Endometrial microvascular endothelial cells (primary cell): Measurements from ENCODE around the gene EXOC3L1. TPM values are rescaled to one million over a fixed set of nuclear protein-coding genes. Genes with fewer than 3 reads are reported as not detected.

Experiments
- in situ Hi-C: cut with HindIII; loops from 2 replicates; pipeline ENCODE4 v1.10.0; 2017; ENCODE audit warnings: low sequenced_read_pairs, low pct_unique_long_range_greater_than_20kb; ENCODE audit errors: inconsistent ontology term
- total RNA-seq: library from RNA; depleted of rRNA; stranded (reverse); fragments of >200 nt; gene quantifications from one replicate; pipeline ENCODE4 v1.2.3, GENCODE V29; 2015; ENCODE audit errors: inconsistent ontology term

The EXOC3L1 gene
- total RNA-seq, 1 donor from 2014 or later = 6.9 TPM

DNA sequence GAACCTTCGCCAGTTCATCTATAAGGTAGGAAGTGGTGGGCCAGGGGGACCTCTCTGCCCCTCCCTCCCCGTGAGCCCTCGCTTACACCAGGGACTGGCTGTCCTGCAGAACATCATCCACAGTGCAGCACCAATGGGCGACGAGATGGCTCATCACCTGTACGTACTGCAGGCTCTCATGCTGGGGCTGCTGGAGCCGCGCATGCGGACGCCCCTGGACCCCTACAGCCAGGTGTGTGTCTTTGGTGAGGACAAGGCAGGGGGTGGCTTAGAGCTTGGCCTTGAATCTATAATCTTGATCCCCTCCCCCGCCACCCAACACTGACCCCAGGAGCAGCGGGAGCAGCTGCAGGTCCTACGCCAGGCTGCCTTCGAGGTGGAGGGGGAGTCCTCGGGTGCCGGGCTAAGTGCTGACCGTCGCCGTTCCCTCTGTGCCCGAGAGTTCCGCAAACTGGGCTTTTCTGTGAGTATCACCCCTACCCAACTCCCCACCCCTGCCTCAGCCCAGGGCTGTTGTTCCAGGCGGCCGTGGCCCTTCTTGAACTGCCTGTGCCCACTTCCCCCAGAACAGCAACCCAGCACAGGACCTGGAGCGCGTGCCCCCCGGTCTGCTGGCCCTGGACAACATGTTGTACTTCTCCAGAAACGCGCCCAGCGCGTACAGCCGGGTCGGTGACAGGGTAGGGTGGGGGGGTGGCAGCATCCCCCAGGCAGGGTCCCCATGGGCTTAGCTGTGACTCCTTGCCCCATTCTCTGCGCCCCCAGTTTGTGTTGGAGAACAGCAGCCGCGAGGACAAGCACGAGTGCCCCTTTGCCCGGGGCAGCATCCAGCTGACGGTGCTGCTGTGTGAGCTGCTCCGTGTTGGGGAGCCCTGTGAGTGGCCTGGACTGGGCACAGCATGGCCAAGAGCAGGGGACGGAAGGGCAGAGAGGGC is 11.7 kb upstream of the EXOC3L1 start:
- in situ Hi-C loops = no loop called here

DNA sequence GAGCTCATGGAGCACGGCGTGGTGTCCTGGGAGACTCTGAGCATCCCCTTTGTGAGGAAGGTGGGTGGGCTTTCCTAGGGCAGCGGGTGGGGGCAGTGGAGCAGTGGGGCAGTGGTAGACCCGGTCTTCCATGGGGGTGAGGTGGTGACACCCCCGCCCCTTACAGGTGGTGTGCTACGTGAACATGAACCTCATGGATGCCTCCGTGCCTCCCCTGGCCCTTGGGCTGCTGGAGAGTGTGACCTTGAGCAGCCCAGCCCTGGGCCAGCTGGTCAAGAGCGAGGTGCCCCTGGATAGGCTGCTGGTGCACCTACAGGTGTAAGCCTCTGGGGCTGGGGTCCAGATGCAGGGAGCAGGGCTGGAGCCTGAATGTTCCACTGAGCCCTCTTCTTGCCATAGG is 10.6 kb upstream of the EXOC3L1 start:
- in situ Hi-C loops = no loop called here

DNA sequence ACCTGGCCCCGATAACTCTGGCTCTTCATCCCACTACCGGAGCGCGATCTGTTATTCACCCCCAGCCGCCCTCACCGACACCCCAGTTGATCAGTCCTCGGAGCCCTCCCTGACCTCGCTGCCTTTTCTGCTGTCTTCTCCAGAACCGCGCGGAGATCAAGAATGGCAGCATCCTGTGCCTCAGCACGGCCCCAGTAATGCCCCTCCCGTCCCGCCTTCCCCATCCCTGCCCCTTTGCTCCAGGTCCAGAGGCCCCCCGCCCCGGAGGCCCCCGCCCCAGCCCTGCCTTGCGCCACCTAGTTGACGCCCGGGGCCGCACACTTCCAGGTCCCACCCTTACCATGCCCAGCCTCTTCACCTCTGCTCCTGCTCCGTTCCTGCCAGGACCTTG is 9.9 kb upstream of the EXOC3L1 start:
- in situ Hi-C loops = no loop called here

DNA sequence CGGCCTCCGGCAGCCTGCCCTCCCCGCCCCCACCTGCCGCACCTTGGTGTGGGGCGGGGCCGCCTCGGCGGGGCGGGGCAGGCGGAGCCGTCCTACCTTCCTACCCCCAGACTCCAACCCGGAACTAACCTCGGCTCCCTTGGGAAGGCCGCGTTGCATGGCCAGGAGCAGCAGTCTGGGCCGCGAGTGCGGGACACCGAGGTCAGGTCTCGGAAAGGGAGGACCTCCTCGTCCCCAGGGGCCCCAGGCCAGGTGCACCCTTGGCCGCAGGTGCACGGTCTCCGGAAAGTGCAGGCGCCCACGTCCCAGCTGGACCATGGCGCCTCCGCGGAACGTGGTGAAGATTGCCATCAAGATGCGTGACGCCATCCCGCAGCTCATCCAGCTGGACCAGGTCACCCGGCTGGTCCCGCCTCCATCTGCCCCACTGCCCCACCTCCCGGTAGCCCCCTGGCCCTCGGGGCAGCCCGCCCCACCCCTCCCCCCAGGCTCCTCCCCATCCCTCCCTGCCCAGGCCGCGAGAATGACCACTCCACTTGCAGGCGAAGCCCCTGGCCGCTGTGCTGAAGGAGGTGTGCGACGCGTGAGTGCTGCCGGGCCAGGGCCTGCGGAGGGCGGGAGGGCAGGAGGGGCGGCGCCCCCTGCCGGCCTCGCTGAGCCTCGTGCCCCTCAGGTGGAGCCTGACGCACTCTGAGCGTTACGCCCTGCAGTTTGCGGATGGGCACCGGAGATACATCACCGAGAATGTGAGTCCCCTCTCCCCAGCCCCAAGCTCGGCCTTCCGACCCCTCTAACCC is 9.3 kb upstream of the EXOC3L1 start, which contains the start of gene ELMO3:
Gene ELMO3, plus strand, starts transcription at position 121 of the 797 bp plus-strand sequence. Its CDS starts 196 bp downstream, at position 317.
- in situ Hi-C loops = no loop called here

DNA sequence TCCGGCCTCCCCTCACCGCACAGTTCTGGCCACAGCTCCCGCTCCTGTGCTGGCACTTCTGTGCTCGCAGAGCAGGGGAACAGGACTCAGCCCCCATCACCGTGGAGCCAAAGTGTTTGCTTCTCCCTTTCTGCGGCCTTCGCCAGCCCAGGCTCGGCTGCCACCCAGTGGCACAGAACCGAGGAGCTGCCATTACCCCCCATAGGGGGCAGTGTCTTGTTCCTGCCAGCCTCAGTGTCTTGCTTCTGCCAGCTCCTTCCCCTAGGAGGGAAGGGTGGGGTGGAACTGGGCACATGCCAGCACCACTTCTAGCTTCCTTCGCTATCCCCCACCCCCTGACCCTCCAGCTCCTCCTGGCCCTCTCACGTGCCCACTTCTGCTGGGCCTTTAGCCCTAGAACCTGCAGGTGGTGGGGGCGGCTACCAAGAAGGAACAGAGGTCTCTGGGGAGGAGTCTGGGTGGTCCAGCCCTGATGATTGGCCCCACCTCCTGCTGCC is 8.3 kb upstream of the EXOC3L1 start:
- in situ Hi-C loops = no loop called here

DNA sequence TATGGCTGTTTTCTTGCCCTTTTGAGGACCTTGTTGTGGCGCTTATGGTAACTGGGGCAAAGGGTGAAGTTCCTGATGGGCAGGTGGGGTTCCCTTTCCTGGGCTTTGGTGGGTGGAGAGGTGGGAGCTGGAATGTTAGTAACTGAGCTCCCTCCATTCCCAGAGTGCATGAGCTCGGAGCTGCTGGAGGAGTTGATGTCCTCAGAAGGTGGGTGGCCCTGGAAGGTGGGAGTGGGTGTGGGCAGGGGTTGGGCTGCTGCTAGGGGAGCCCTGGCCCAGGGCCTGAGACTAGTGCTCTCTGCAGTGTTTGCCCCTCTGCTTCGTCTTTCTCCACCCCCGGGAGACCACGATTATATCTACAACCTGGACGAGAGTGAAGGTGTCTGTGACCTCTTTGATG is 7.8 kb upstream of the EXOC3L1 start:
- in situ Hi-C loops = no loop called here

DNA sequence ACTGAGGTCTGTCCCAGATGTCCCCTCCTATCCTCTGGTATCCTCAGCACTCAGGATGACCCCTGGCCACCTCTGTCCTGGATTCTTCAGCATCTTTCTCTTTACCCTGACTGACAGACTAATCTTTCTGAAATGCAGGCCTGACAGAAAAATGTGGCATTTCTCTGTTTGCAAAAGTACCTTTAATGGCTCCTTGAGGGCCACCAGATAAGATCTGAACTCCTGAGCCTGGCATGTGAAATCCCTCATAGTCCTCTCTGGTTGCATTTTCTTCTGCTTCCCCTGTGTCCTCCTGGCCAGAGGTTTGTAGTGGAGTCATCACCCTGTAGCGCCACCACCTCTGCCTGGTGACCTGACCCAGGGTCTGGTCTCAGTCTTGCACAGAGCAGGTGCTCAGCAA is 6.9 kb upstream of the EXOC3L1 start:
- in situ Hi-C loops = no loop called here

DNA sequence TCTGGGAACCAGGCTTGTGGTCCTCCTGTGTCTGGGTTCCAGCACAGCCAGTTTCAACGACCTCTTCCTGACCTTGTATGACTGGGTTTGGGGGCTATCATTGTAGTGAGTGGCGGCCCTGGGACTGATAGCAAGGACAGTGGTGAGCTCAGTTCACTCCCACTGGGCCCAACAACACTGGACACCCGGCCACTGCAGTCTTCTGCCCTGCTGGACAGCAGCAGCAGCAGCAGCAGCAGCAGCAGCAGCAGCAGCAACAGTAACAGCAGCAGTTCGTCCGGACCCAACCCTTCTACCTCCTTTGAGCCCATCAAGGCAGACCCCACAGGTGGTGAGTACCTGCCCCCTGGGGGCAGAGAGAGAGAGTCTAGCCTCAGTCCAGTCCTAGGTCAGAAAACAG is 5.7 kb upstream of the EXOC3L1 start:
- in situ Hi-C loops = no loop called here

DNA sequence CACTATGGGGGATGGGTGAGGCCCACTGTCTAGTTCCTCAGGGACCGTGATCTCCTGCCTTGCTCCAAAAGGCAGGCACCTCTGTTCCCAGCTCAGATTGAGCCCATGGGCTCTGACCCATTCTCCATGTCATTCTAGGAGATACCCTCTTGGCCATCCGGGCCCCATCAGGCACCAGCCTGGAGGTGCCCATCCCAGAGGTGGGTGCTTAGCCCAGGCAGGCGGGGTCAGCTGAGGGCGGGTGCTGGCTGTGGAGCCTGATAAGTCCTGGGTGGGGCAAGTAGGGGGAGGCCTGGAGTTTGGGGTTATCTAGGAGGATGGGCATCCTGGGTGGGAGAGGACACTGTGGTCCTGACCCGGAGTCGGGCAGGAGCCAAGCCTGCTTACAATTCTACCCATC is 4.3 kb upstream of the EXOC3L1 start:
- in situ Hi-C loops = no loop called here

DNA sequence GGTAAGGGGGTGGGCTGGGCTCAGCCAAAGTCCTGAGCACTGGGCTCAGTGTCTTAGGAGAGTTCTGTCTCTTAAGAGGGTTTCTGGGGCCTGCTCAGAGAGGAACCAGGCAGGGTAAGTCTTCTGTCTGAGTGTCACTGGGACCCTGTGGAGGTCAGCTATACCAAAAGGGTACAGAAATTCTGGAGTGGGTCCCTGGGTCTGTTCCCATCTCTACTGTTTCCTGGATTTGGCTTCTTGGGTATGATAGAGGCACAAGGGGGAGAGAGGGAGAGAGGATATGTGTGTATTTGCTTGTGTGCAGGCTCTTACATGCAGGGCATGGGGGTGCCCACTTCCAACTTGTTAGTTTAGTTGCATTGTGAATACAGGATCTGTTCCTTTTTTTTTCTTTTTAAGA is 3.6 kb upstream of the EXOC3L1 start:
- in situ Hi-C loops = no loop called here

DNA sequence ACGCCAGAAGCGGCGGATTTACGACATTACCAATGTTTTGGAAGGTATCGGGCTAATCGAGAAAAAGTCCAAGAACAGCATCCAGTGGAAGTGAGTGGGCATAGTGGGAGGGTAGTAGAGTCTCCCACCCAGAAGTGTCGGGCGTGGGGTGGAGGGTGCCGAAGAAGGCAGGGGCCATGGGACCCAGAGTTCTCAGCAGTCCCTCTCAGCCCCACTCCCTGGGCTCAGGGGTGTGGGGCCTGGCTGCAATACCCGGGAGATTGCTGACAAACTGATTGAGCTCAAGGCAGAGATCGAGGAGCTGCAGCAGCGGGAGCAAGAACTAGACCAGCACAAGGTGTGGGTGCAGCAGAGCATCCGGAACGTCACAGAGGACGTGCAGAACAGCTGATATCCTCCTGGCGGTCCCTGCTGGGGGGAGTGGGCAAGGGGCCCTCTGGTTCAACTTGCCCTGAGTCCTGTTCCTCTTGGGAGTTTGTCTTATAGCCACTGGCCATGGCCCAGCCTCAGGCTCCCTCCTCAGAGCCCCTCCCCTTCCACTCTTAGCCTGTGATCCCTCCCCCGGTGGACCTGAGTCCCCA is 2.9 kb upstream of the EXOC3L1 start:
- in situ Hi-C loops = no loop called here

DNA sequence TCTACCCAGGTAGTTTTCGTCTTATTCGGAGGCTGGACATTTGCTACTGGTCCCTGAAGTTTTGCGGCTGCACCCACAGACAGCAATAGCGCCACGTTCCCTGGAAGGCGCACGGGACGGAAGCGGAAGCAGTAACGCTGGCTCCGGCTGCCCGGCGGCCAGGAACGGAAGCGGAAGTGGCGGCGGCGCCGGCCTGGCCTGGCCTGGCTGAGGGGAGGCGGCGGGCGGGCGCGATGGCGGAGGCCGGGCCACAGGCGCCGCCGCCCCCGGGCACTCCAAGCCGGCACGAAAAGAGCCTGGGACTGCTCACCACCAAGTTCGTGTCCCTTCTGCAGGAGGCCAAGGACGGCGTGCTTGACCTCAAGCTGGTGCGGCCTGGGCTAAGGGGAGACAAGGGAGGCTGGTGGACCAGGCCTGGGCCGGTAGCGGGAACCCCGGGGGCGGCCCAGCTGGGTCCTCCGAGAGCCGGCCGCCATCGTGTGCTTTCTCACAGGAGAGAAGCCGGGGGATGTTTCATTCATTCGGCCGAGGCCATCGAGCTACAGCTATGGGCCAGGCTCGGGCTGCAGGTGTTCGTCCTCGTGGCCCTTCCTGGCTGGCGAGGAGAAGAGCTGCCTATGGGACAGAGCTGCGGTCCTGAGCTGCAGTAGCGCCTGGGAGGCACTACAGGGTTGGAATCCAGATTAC is 2.2 kb upstream of the EXOC3L1 start, which contains the start of gene E2F4:
Gene E2F4, plus strand, starts transcription at position 161 of the 687 bp plus-strand sequence. Its CDS starts 73 bp downstream, at position 234.
- in situ Hi-C loops = no loop called here

DNA sequence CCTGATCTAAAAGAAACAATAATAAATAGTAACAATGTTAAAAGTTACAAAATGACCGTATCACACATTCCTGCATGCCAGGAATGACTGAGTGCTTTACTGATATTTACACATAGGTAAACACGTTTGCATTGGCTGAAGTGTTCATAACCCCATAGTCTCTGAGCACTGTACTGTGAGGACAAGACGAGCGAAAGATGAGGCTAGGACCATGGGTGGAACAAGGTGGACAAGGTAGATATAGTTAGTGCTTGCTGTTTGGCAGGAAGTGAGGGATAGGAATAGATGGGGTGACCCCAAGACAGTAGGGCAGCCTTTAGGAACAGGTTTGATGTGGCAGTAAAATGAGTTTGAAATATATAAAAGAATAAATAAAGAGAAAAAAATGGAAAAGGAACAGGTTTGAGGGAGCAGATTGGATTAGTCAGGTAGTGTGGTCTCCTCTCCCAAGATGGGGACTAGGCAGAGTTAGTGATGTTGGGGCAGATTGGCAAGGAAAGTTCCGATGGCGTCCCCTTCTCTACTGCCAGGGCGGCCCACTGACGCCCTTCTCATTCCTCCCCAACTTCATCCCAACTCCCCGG is 1.6 kb upstream of the EXOC3L1 start:
- in situ Hi-C loops = no loop called here

DNA sequence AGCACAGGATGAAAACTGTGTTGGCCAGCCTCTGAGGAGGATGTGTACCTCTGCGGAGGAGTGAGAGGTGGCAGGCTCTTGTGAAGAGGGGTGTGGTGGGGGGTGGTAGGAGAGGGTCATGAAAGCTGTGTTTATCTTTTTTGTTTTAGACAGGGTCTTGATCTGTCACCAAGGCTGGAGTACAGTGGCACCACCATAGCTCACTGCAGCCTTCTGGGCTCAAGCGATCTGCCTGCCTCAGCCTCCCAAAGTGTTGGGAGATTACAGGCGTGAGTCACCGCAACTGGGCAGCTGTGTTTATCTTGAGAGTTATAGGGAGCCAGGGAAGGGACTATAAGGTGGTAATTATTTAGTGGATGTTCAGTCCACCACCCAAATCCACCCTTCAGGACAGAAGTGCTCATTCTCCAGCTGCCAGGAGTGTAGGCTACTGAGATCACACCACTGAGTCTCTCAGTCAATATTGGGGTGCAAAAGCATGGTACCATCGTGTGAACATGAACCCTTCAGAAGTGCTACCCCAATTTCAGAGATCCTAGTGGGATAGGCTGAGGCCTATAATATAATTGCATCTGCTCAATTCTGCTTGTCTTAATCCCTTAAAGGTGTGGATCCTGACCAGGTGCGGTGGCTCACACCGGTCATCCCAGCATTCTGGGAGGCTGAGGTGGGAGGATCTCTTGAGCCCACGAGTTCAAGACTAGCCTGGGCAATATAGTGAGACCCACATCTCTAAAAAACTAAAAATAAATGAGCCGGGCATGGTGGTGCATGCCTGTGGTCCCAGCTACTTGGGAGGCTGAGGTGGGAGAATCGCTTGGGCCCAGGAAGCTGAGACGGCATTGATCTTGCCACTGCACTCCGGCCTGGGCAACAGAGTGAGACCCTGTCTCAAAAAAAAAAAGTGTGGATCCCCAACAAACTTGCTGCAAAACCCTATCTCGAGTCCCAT is 788 bp upstream of the EXOC3L1 start:
- in situ Hi-C loops = no loop called here

DNA sequence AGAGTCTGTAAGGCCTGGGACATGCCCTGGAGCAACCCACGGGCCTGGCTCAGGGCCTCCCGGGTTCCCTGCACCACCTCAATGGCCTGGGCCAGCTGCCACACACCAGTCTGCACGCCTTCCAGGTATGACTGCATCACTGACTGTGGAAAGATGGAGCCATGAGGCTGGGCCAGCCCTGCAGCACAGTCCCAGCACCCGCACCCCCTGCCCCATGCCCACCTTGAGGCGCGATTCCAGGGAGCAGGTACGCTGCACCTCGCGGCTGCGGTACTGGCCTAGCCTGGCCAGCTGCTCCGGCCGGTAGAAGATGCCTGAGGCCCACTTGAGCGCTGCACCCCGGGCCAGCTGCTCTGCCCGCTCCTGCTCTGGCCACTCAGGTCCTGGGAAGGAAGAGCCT is 1.1 kb downstream of the EXOC3L1 start:
- in situ Hi-C loops = no loop called here

DNA sequence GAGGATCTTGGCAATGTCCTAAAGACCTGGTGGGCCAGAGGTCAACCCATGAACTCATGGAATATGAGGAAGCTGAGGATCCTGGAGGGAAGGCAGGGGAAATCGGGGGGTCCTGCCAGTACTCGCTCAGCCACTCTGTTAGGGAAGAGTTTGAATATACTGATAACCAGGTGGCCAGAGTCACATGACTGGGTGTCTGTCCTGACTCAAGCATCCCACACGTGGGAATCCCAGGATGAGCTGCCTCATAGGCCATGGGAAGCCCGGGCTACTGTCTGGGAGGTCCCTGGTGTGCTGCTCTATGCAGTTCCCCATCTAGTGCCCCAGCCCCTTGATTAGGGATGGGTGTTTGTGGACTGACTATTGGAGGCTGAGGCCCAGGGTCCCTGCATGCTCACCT is 1.6 kb downstream of the EXOC3L1 start:
- in situ Hi-C loops = no loop called here

DNA sequence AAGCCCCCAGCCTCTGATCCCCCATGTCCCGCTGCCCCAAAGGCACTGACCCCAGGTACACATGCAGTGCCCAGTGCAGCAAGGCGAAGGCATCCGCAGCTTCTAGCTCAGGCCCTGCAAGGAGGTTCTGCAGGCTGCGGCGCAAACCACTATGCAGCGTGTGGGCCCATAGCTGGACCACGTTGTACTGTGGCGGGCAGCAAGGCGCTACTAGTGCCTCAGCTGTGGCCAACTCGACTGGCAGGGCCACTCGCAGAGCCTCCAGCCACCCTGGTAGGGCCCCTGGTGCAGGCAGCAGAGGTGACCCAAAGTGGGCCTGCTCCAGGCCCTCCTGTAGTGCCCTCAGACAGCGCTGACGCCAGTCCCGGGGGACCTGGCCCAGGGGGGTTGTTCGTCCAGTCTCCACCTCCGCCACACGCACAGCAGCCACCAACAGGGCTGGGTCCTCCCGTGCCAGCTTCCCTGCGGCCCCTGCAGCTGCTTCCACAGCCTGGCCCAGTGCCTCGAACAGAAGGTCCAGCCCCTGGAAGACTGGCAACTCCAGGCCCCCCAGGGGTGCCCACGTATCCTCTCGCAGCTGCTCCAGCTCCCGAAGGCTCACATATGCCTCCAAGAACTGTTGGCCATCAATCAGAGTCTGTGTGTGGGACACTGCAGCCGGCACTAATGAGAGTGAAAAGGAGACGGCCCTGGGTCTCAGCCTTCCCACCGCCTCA is 2.6 kb downstream of the EXOC3L1 start:
- in situ Hi-C loops = no loop called here
